HG03196 (cell line): ENCODE results near the gene SMYD3.
A peak's percentile ranks its signal among the peaks of the same experiment; 100 is the strongest.
"Not testable (repeated sequence)": the region's sequence is repeated elsewhere in the genome, so short reads cannot be mapped to it uniquely, and the experiment has no call there.

Source experiments
- ATAC-seq: cut with Tn5 transposase; IDR thresholded peaks from one replicate; pipeline ENCODE4 v1.9.1; 2021; ENCODE audit not compliant: unreplicated experiment

The SMYD3 gene

GRCh38 chr1:245825128-245825901, 681.8 kb downstream of the SMYD3 start:
- ATAC-seq: no peak

DNA sequence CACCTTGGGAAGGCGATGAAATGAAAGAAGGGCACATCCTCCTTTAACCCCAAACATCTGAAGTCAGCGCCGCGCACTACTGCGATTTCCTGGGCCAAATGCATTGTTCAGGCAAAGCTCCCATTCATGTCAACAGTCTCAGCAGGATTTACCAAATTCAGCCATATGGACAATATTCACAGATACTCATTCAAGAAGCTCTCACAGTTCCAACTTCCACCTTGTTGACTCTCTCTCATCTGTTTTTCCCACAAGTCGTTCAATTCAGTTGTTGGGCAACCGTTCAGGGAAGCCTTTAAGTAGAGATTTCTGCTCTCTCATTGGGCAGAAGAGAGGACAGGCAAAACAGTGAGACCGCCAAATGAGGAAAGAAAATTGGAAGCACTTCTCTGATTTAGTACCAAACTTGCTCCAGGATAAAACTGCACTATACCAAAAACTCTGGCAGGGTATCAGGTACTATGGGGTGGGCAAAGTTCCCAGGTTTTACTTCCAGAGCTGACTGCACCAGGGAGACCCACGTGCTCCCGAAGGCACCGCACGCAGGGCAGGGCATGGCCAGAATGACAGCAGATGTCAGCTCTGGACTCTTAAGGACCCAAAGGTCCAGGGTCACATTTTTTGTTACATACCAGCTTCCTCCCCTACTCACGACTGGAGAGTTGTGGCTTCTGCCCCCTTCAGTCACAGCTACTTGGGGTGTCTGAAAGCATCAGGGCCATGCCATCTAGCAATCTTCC, 683.5 kb downstream of the SMYD3 start:
- no peak for ATAC-seq

GRCh38 chr1:245822996-245823395, 684.1 kb downstream of the SMYD3 start:
- no peak for ATAC-seq

GRCh38 chr1:245818363-245818762, 688.7 kb downstream of the SMYD3 start:
- not testable (repeated sequence) for ATAC-seq

DNA sequence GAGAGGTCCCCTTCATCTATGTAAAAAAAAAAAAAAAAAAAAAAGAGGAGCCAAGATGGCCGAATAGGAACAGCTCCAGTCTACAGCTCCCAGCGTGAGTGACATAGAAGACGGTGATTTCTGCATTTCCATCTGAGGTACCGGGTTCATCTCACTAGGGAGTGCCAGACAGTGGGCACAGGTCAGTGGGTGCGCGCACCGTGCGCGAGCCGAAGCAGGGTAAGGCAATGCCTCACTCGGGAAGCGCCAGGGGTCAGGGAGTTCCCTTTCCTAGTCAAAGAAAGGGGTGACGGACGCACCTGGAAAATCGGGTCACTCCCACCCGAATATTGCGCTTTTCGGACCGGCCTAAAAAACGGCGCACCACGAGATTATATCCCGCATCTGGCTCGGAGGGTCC, 690.6 kb downstream of the SMYD3 start:
- not testable (repeated sequence) for ATAC-seq

DNA sequence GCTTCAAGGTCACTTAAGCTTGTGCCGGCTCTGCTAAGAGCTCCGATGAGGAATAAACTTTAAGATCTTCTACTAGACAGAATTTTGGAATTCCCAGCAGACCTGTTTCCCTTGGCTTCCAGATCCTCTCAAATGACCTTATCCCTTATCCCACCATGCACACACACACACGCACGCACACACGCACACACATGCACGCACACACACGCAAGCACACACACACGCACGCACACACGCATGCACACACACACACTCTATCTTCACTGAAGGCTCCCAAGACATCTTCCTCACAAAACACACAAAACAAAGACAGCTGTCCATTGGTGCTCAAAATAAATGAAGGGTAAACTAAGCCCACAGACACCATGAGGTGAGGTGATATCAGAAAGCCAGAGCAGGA, 692.4 kb downstream of the SMYD3 start:
- ATAC-seq: no peak

DNA sequence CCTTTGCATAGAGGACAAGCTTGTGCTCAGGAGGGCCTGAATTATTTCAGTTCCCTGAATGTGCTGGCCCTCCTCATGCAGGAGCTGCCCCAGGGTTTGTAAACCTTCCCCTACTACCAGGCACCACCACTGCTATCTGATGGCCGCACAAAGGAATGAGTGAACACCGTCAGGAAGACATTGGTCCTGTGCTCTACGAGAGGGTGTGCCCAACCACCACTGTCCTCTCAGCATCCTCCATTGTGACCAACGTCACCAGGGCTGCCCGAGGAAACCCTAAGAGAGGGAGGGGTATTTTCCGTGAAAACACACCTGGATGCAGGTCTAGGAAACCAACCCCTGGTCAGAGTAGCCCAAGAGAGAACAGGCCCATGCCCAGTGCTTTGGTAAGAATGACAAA, 694.8 kb downstream of the SMYD3 start:
- ATAC-seq: no peak

- ATAC-seq: no peak
Observed at GRCh38 chr1:245810789-245811337, 696.2 kb downstream of the SMYD3 start.

GRCh38 chr1:245810181-245810769, 696.8 kb downstream of the SMYD3 start:
- no peak for ATAC-seq

DNA sequence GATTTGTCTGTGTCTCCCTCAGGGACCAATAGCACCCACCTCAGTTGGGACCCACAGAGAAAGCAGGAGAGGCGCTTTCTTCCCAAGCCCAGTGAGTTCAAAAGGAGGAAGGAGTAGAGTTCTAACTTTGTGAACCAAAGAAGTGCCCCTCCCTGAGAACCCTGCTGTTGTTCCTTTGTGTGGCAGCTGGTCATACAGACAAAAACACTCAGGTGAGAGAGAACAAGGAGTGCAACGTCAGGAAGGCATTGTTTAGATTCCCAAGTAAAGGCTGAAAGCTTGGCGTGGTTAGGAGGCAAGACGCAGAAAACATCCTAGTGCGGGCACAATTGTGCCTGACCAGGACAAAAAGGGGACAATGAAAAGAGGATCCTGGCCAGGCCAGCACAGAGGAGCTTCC, 697.7 kb downstream of the SMYD3 start:
- no peak for ATAC-seq

DNA sequence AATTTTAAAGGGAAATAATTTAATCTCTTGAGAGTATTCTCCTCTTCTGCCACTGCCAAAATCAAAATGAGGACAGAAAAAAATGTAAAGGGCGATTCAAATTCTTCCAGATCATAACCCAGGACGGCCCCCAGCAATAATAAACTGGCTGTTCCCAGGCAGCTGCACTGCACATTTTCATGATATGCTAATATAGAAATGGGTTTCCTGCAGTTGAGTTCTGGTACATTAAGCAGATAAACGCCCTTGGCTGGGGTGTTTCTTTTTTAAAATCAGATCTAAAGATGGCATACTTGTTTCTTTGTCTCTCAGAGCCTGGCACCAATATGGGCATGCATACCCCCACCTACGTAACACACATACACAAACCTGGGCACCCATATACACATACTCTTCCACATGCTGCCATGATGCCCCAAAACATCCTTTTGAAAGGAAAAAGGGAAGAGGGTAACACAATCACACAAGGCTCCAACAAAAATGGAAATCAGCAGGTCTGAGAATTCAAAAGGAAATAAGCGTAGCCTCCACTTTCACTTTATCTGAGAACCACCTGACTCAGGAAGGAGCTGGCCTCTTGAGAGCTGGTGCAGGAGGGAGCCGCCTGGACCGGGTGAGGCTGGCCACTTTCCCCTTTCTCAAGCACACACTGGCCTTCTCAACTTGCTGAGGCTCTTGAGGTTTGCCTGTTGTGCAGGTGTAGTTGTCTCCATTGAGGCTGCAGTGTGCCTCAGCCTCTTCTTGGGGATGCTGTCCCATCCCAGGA, 698.9 kb downstream of the SMYD3 start:
- peak; percentile 39 for ATAC-seq

DNA sequence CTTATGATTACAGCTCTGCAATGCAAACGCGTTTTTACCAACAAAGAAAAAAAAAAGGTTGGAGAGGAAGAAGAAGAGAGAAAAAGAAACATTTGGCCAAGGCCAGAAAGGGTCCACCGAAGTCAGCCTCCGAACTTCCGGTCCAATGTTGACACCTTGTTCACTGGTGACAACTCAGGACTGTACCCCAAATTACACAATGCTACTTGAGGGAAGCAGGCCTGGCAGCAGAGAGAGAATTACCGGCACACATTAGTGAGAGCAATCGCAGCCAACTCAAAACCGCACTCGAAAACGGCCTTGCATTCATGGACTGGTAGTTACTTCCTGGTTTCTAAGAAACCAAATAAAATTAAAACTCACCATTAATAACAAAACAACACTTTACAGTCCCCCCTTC, 699.8 kb downstream of the SMYD3 start:
- peak; percentile 76 for ATAC-seq

DNA sequence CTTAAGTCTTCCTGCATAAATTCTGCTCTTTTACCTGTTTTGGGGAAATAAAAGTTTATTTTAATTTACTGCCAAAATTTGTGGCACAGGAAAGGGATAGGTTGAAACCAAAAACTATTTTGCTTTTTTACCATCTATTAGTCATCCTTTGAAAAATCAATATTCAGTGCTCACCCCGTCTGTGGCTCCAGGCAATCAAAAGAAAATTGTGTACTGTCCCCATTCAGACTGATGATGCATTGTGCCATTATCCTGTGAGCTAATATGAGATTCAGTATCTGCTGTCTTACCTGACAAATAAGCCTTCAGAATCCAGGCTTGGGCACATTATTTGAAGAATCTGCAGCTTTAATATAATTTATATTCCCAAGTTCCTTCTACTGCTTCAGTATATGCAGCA, 701.5 kb downstream of the SMYD3 start:
- ATAC-seq: no peak

GRCh38 chr1:245804696-245805095, 702.4 kb downstream of the SMYD3 start:
- ATAC-seq: no peak

- no peak for ATAC-seq
Observed at GRCh38 chr1:245803666-245804037, 703.4 kb downstream of the SMYD3 start.

DNA sequence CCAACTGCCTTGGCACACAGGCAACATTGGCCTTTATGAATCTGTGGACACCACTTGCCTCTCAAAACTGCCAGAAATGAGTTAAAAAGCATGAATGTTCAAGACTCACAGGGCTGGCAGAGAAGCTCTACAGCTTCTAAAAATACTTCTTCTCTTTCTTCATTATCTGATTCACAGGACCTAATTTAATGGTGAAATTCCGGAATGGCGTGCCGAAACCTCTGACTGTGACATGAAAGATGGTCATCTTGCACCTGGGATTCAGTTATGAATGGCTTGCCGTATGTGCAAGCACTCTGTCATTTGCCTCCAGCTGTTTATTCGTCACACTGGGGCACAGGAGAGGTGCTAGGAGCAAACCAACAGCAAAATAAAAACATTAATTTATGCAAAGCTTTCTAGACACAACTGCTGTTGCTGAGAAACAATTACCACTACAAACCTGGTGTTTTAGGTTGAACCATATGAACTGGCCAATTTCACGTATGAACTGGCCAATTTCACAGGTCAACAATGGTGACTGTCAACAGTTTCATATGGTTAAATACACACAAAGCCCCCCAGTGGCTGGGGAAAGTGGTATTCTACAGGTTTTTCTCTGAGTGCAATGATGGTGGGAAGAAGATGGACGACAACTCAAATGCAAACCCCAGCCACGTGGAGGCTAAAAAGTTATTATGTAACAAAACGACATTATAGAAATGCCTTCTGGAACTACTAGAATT, 704.0 kb downstream of the SMYD3 start:
- ATAC-seq: no peak

DNA sequence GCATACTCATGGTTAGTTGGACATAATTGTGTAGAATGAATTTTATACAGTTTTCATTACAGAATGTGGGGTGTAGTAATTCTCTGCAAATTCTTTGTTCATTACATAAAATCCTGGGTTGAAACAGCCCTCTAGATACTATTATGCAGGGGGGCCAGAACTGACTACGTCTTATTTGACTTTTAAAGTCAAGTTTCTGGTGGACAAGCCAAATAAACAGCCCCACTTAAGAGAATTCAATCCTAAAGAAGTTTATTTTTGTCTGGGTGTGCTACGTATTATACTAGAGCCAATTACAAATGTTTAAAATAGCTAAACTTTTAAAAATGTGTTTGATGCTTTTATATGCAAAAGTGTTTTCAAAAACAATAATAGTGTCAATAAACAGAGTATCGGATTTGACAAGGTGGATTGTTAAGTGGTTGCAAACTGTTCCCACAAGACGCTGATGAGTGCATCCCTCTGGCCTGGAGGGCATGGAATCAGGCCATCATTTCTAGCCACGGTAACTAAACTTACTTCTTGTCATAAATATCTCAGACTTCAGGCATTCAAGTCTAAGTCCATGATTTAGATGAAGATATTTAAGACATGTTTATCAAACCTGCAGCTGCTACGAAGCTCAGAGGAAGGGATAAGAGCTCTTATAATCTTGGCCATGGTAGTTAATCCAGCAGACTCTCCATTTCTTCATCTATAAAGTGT, 706.0 kb downstream of the SMYD3 start:
- ATAC-seq: no peak

DNA sequence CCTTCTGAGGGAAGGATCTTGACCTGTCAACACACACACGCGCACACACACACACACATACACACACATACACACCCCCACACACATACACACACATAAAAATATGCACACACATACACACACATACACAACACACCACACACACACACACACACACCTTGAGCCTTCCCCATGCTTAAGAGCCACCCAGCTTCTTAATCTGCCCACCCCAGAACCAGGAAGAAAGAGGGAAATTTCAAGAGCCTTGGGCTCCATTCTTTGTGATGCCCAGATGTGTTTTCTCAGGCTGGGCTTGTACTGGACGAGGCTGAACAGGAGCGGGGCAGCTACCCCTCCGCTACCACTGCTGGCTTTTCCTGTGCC, 708.7 kb downstream of the SMYD3 start:
- ATAC-seq: no peak

GRCh38 chr1:245797592-245798348, 709.3 kb downstream of the SMYD3 start:
- ATAC-seq: no peak
